ENCODE results near the gene PDZD11.
"Not testable (repeated sequence)": the region's sequence is repeated elsewhere in the genome, so short reads cannot be mapped to it uniquely, and the experiment has no call there.

The PDZD11 gene, protein sequence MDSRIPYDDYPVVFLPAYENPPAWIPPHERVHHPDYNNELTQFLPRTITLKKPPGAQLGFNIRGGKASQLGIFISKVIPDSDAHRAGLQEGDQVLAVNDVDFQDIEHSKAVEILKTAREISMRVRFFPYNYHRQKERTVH

DNA sequence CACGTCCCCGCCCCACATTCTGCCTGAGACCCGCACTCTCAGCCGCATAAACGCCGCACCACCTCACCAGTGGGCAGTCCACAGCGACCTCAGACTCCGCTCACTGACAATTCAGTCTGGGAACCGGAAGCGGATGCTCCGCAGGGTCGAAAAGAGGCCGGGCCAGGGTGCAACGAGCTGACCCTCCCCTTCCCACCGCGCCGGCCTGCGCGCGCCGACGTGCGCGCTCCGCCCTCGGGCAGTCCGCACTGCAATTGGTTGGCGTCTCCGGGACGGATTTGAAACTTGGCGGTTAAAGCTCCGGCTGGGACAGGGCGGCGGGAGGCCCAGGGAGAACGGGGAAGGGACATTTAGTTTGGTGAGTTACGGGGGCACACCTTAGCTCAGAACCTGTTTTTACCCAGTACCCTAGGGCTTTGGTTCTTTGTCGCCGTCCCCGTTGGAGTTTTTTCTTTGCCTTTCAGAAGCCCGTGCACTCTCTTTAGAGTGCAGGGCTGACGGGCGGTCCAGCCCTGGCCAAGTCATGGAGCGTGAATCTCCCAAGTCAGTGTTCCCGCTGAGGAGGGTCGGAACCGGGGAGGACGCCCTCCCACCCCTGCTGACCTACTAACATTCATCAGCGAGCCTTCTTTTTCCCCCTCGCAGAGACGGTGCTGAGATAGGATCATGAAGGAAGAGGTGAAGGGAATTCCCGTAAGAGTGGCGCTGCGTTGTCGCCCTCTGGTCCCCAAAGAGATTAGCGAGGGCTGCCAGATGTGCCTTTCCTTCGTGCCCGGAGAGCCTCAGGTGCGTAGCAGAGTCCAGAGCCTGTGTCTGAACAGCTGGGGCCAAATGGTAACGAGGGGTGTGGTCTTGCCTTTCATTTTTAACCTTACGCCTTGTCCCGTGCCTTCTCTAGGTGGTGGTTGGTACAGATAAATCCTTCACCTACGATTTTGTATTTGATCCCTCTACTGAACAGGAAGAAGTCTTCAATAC lies at the start of gene PDZD11, which contains the start of gene KIF4A:
PDZD11 (minus strand) TSS at position 135 of the 978 bp plus-strand sequence. CDS start 586 bp downstream, outside the sequence.
KIF4A (plus strand) TSS at position 312 of the 978 bp plus-strand sequence; CDS start at position 667, 355 bp downstream.
- DNase-seq (ENCODE audit: low spot score): peak; percentile 81

DNA sequence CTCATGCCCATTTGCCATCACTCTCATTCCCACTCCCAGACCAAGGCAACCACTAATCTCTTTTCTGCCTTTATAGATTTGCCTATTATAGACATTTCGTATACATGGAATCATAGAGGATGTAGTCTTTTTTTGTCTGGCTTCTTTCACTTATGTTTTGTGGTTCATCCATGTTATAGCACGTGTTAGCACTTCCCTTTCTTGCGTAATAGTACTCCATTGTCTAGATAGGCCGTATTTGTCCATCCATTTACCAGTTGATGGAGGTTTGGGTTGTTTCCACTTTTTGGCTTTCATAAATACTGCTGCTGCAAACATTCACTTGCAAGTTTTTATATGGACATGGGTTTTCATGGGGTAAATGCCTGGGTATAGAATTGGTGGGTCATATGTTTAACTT lies 48.6 kb upstream of the PDZD11 start:
- no peak for DNase-seq (ENCODE audit: low spot score)

DNA sequence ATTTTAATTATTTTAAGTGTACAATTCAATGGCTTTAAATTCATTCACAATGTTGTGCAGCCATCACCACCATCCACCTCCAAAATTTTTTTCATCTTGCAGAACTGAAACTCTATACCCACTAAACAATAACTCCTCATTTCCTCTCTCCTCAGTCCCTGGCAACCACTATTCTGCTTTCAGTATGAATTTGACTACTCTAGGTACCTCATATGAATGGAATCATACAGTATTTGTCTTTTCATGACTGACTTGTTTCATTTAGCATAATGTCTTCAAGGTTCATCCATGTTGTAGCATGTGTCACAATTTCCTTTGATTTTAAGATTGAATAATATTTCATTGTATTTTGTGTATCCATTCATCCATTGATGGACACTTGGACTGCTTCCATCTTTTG lies 47.0 kb upstream of the PDZD11 start:
- no peak for DNase-seq (ENCODE audit: low spot score)

DNA sequence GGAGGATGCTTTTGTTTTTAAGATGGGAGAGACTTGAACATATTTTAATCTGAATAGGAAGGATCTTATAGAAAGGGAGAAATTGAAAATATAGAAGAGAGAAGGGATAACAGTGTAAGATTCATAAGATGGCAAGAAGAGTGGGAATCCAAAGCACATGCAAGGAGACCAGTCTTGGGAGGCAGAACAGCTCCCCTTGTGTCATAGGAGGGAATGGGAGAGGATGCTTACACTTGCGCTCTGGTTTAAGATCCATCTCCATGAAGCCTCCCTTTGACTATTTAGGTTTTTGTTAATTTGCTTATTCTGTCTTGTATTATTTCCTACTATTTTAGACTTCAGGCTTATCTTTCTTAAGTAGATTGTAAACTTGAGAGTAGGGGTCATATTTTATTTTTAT lies 42.9 kb upstream of the PDZD11 start:
- DNase-seq (ENCODE audit: low spot score): no peak

DNA sequence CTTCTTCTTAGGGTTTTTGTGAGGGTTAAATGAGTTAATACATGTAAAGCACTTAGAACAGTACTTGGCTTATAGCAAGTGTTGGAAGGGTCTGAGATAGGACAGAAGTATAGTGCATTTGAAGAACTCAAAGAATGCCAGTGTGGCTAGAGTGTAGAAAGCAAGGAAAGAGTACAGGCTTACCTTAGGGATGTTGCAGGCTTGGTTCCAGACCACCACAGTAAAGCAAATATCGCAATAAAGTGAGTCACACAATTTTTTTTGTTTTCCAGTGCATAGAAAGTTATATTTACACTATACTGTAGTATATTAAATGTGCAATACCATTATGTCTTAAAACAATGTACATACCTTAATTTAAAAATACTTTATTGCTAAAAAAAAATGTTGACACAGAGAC lies 41.4 kb upstream of the PDZD11 start:
- no peak for DNase-seq (ENCODE audit: low spot score)

DNA sequence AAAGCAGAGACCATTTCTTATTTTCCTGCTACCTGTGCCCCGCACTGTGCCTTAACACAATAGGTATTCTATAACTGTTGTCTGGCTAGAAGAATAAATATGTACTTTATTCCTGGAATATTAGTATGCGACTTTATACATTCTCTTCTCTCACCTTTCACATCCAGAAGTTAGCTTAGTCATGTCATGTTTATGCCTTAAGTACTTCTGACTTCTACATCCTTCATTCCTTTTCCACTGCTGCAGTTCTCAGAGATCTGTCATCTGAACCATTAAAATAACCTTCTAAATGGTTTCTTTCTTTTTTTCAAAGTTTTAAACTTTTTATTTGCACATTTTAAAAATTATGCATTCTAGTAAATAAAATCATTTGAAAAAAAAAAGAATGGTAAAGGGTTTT lies 34.6 kb upstream of the PDZD11 start:
- no peak for DNase-seq (ENCODE audit: low spot score)

DNA sequence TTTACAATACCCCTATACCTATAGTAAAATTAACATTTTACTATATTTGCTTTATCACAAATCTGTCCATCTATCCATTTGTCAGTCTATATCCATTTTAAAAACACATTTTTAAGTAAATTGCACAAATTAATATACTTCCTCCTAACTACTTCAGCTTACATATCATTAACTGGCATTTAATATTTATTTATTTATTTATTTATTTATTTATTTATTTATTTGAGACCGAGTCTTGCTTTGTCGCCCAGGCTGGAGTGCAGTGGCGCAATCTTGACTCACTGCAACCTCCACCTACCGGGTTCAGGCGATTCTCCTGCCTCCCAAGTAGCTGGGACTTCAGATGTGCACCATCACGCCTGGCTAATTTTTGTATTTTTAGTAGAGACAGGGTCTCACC lies 33.9 kb upstream of the PDZD11 start:
- not testable (repeated sequence) for DNase-seq (ENCODE audit: low spot score)

DNA sequence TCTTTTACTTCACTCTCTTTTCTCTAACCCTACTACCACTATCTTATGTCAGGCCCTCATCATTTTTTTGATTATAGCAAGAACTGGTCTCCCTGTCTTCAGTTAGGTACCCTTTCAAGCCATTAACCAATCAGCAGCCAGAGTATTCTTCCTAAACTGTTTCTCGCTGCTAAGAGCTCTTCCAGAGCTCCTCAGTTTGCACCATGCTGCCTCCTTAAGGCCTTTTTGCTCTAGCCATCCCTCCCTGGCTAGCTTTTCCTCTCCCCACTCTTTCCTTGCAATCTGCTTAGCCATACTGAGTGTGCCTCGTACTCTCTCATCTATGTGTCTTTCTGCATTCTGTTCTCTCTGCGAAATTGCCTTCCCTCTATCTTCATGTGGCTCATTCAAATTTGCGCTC lies 33.1 kb upstream of the PDZD11 start:
- DNase-seq (ENCODE audit: low spot score): no peak

DNA sequence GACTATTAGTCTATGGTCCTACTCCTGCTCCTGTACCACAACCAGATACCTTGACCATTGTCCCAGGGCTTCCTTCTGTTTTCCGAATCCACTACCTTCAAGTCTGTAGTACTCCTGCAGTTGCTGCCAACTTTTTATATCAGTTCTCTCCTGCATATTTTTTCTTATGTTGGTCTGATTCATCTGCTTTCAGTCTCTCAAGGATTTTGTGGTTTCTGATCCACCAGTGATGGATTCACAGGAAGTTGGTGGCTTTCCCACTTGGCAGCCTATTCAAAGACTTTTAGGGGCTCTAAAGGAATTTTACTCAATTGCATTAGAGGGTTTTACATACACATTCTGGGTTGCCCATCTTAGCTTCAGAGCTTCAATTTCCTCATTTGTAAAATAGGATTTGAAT lies 23.8 kb upstream of the PDZD11 start:
- DNase-seq (ENCODE audit: low spot score): no peak

DNA sequence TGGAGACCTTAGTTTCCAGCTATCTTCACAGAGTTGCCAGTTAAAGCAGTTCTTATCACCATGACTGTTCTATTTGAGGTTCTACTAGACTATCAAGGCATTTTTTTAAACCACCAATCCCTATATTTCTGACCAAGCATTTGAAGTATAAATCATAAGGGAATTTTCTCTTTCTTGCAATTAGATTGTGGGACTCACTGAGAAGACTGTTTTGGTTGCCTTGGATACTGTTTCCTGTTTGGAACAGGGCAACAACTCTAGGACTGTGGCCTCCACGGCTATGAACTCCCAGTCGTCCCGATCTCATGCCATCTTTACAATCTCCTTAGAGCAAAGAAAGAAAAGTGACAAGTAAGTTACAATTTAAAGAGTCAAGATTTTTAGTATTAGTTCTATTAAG lies 12.0 kb upstream of the PDZD11 start:
- no peak for DNase-seq (ENCODE audit: low spot score)

DNA sequence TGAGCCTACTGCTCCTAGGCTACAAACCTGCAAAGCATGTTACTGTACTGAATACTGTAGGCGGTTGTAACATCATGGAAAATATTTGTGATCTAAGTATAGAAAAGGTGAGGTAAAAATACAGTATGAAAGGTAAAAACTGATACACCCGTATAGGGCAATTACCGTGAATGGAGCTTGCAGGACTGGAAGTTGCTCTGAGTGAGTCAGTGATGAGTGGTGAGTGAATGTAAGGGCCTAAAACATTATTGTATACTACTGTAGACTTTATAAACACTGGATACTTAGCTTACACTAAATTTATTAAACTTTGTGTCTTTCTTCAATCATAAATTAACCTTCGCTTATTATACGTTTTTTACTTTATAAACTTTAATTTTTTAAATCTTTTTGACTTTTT lies 3.9 kb upstream of the PDZD11 start:
- DNase-seq (ENCODE audit: low spot score): no peak

DNA sequence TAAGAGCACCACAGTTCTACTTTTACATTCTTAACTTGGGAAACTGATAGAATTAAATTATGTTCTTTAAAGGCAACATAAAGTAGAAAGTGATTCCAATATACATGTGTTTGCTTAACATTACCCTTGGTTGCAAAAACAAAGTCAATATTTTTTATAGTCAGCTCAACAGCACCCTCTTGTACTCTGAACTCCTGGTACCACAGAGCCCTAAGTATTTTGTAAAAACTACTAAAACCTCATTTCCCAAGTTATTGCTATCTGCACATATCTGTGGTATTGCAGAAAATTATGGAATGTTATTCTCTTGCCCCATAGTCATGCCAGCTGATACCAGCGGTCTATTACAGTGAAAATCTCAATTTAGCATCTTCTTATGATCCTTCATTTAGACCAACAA lies 3.1 kb upstream of the PDZD11 start:
- no peak for DNase-seq (ENCODE audit: low spot score)

DNA sequence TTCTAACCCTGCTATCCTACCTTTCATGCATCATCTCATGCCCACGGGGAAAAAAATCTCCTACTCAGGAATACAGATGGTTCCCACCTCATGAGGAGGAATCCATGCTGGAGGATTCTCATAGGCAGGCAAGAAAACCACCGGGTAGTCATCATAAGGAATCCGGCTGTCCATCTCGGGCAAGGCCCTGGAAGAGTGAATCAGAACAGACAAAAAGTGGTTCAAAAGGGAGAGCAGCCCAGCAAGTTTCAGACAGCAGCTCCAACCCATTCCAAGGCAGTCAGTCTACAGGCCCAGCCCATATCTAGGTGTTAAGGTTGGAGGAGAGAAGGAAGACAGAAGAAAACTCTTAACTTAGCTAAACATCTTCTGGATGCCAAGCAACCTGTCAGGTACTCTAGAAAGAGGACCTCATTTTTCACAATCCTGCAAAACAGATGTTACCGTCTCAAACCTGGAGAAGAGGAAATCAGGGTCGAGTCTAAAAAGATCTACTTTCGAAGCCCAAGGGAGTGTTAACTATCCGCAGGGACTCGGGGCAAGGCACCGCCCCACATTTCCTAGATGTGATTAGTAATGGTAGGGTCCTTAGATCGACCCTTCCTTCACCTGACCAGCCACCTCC lies 447 bp downstream of the PDZD11 start:
- no peak for DNase-seq (ENCODE audit: low spot score)

DNA sequence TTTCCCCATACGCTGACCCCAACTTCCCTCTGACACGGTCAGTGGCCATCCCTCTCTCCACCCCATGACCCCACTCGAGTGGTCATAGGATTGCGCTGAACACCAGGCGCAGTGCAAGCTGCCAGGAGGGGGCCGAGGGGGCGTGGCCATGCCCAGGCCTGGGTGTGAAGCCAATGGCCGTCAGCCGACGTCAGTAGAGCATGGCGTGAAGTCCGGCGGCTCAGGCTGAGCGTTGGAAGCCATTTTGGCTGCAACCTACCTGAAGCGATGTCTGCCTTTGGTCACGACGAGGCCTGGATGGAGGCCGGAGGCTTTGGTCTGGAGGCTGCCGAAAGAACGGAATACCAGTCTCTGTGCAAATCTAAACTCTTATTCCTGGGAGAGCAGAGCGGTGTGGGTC lies 7.8 kb downstream of the PDZD11 start, which contains the start of gene RAB41:
RAB41 (plus strand) TSS at position 222 of the 400 bp plus-strand sequence; CDS start at position 268, 46 bp downstream.
- no peak for DNase-seq (ENCODE audit: low spot score)

DNA sequence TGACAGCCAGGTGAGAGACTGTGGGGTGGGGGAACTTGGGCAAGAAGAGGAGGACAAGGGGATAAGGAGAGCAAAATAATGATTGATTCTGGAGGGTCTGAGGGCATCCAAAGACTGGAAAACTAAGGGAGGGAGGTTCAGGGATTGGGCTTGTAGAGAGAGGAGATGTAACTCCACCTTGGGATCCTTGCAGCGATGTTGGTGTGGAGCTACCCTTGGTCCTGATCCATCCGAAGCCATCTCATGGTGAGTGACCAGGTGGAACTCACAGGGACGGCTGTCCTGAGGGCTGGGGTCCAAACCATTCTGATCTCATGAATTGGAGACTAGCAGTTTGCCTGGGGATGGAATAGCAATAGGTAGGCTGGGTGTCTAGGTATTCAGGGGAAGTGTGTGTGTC lies 9.2 kb downstream of the PDZD11 start:
- DNase-seq (ENCODE audit: low spot score): no peak

DNA sequence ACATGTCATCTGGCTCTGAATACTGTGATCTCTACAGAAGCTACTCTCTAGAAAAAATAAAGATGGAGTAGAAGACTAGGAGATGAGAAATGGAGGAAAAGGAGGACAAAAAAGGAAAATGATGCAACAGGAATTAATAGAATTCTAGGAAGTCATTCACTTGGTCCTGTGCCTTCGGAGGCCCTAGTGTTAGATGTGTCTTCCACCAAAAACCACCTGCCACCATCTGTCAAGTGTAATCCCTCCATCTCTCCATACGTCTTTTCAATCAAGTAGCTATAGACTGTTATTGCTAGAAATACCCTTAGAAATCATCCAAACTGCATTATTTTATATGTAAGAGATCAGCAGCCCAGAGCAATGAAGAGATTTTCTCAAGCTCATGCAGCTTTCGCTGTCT lies 10.6 kb downstream of the PDZD11 start:
- no peak for DNase-seq (ENCODE audit: low spot score)

DNA sequence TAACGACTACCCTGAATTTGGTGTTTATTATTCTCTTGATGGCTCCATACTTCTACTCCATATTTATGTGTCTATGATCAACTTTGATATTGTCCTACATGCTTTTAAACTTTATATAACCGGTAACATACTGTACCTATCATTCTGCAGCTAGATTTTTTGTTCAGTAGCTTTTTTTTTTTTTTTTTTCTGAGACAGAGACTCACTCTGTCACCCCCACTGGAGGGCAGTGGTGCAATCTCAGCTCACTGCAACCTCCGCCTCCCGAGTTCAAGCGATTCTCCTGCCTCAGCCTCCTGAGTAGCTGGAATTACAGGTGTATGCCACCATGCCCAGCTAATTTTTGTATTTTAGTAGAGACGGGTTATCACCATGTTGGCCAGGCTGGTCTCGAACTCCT lies 15.7 kb downstream of the PDZD11 start:
- not testable (repeated sequence) for DNase-seq (ENCODE audit: low spot score)

DNA sequence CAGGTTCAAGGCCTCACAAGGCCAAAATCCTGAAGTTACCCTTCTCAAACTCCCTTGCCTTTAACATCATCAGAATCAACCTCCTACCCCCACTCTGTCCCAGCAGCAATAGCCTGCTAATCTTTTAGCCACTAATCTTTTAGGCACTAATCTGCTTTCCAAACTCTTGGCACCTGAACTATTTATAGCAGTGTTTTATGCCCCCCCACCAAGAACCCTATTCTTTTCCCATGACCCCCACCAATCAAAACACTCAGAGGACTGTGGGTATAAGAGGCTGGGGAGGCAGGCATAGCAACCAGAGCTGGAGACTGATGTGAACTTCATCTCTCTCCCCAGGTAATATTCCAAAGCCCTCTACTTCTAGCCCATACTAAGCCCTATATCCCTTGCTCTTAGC lies 21.7 kb downstream of the PDZD11 start, which contains the start of gene ARR3:
ARR3 (plus strand) TSS at position 301 of the 400 bp plus-strand sequence. CDS start 1,052 bp downstream, outside the sequence.
- no peak for DNase-seq (ENCODE audit: low spot score)

DNA sequence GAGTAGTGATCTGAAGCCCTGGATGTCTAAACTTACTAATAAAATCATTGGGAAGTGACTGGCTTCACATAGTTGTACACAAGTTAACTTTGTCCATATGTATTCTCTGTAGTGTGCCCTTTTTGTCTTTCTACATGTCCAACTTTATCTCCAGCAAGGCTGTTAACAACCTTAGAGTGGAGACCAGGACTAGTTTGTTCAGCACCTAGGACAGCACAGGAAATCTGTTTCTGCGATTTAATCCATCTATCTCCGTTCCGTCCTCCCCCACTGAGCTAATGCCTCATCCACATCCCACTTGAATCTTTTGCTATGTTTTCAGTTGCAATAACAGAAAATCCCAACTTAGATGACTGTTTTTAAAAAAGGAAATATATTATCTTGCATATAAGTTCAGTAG lies 24.9 kb downstream of the PDZD11 start:
- DNase-seq (ENCODE audit: low spot score): no peak

DNA sequence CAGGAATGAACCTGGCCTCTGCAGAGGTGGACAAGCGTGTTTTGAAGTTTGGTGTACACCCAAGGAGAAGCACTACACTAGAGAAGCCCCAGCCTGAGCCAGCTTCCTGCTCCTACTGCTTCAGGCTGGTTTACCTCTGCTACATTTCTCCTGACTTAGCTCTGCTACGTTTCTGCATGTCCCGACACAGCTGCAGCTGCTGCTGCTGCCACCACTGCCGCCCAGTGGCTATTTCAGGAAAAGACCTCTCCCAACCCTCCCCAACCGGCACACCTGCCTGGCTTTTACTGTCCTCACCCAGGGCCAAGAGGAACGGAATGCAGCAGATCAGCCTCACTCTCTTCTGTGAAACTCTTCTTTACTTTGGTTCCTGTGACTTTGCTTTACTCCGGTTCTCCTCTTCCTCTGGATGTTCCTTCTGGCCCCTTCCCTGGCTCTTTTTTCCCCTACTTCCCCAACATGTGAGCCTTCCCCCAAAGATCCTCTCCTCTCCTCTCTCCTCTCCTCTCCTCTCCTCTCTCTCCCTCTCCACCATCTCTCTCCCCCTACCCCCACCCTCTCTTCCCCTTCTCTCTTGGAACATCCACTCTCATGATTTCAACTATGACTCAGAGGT lies 26.7 kb downstream of the PDZD11 start:
- peak; percentile 50 for DNase-seq (ENCODE audit: low spot score)

DNA sequence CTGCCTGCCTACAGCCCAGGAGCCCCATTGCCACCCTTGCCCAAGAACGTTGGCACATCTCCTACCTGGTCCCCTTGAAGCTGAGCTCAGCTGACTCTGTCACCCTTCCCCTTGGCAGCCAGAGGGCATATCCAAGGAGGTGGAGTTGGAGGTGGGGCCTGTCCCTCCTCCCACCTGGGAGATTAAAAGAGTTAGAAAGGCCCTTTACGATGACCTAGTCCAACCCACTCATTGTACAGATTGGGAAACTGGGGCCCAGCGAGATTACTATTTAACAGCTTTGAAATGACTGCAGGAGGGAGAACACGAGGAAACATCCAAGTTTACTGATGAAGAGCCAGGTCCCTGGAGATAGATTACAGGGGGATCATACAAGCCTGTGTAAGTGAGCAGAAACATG lies 29.6 kb downstream of the PDZD11 start, which contains the start of gene P2RY4:
P2RY4 (minus strand) TSS at position 101 of the 400 bp plus-strand sequence. CDS start 580 bp downstream, outside the sequence.
- no peak for DNase-seq (ENCODE audit: low spot score)

Measured in SW480 (cell line).